SK-N-SH (cell line): Measurements from ENCODE around the gene SOX30.

ENCODE experiments used
- CHD2 ChIP-seq: fragments of 150-350 bp; IDR thresholded peaks from 2 replicates; pipeline ENCODE4 v1.6.1; 2018; ENCODE audit warnings: low read length; ENCODE audit not compliant: partially characterized antibody
- EP300 ChIP-seq, 2 experiments: IDR thresholded peaks; 2 replicates each; pipeline versions ENCODE4 v1.4.0 to v1.6.1; 2012; ENCODE audit warnings: borderline replicate concordance in 1 of 2, low read depth in 1 of 2, low read length in 1 of 2
- EZH2phosphoT487 ChIP-seq: fragments of 200-600 bp; sonication (generic); IDR thresholded peaks from 2 replicates; pipeline ENCODE4 v1.6.1; 2017; ENCODE audit warnings: low read depth, mixed run types, mild to moderate bottlenecking, antibody characterized with exemption, moderate library complexity, borderline replicate concordance
- RAD21 ChIP-seq: IDR thresholded peaks from 2 replicates; pipeline ENCODE4 v1.6.1; 2012; ENCODE audit warnings: mild to moderate bottlenecking, low read length
- SMC3 ChIP-seq: IDR thresholded peaks from 2 replicates; pipeline ENCODE4 v1.6.1; 2012; ENCODE audit warnings: low read depth, low read length, improper control_type of control experiment
- TAF1 ChIP-seq: IDR thresholded peaks from 2 replicates; pipeline ENCODE4 v1.6.1; 2012; ENCODE audit warnings: low read depth, mild to moderate bottlenecking, low read length, moderate library complexity, borderline replicate concordance
- TCF12 ChIP-seq: IDR thresholded peaks from 2 replicates; pipeline ENCODE4 v1.4.0; 2012
- TEAD4 ChIP-seq: IDR thresholded peaks from 2 replicates; pipeline ENCODE4 v1.4.0; 2012; ENCODE audit warnings: mild to moderate bottlenecking, borderline replicate concordance; ENCODE audit not compliant: insufficient read depth
- YY1 ChIP-seq: IDR thresholded peaks from 2 replicates; pipeline ENCODE4 v1.4.0; 2012; ENCODE audit warnings: low read depth, mild to moderate bottlenecking
- TF ChIP-seq, protein P1 (sequence below): IDR thresholded peaks from 2 replicates; pipeline ENCODE4 v1.4.0; 2012; ENCODE audit warnings: low read depth
- TF ChIP-seq, protein P2 (sequence below): fragments of 200-600 bp; sonication (generic); IDR thresholded peaks from 2 replicates; pipeline ENCODE4 v1.6.1; 2017; ENCODE audit warnings: antibody characterized with exemption, mild to moderate bottlenecking, moderate library complexity

DNA sequence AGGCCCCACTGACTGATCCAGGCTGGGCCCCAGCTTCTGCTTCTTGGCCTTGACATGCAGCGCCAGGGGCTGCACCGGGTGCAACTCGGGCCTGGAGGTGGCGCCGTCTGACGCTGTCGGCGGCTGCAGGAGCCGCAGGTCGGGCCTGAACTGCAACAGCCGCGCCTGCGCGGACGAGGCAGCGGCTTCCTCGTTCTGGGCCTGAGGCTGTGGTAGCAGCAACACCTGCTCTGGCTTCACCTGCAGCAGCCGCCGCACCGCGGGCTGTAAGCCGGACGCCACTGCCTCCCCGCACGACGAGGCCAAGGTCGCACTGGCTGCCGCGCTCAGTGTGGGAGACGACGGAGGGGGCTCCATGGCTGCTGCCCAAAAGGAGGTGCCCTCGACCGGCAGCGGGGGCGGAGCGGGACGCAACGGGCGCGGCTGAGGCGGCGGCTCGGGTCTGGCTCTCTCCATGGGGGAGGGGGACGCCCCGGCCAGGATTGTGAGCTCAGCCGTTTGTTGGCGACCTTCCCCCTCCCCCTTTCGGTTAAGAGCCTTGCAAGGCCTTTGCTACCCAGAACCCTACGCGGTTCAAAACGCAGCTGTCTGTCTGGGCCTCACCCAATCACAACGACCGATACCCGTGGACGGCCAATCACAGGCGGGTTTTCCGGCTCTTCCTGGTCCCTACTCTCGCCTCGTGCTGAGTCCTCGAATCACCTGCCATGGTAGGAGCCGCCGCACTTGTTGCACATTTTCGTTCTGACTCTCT is 438 bp downstream of the SOX30 start:
- TF ChIP-seq TEAD4 (no peak), TCF12 (no peak), EZH2phosphoT487 (no peak), SMC3 (no peak), RAD21 (no peak), YY1 (no peak), CHD2 (no peak), TAF1 (no peak), EP300 (IDR thresholded peaks at IDR 0.05; ENCODE audit: borderline replicate concordance in 1 of 2, low read depth in 1 of 2, low read length in 1 of 2) (no peak)
- TF ChIP-seq, protein P1, sequence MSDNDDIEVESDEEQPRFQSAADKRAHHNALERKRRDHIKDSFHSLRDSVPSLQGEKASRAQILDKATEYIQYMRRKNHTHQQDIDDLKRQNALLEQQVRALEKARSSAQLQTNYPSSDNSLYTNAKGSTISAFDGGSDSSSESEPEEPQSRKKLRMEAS, result no peak
- TF ChIP-seq, protein P2, sequence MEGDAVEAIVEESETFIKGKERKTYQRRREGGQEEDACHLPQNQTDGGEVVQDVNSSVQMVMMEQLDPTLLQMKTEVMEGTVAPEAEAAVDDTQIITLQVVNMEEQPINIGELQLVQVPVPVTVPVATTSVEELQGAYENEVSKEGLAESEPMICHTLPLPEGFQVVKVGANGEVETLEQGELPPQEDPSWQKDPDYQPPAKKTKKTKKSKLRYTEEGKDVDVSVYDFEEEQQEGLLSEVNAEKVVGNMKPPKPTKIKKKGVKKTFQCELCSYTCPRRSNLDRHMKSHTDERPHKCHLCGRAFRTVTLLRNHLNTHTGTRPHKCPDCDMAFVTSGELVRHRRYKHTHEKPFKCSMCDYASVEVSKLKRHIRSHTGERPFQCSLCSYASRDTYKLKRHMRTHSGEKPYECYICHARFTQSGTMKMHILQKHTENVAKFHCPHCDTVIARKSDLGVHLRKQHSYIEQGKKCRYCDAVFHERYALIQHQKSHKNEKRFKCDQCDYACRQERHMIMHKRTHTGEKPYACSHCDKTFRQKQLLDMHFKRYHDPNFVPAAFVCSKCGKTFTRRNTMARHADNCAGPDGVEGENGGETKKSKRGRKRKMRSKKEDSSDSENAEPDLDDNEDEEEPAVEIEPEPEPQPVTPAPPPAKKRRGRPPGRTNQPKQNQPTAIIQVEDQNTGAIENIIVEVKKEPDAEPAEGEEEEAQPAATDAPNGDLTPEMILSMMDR, result no peak
